Psoas muscle (tissue), 8 donors: ENCODE results near the gene SVOPL. TPM values are rescaled to one million over a fixed set of nuclear protein-coding genes. Genes with fewer than 3 reads are reported as not detected.

ENCODE experiments used
- ATAC-seq, 4 donors: fragments of 200-7000 bp; cut with Tn5 transposase; one replicate each; pipeline ENCODE4 v1.9.1; 2020; ENCODE audit warnings: moderate library complexity in 3 of 4, mild to moderate bottlenecking in 2 of 4
- DNase-seq, 2 donors: peaks; one replicate each; pipeline ENCODE4 v3.0.0-alpha.2; 2020
- H3K27ac ChIP-seq: fragments of 200-600 bp; one replicate; pipeline ENCODE4 v1.8.0; 2022
- H3K27me3 ChIP-seq, 3 donors: fragments of 200-600 bp in 1 of 3; one replicate each; pipeline versions ENCODE4 v1.6.1 to v1.8.0; 2013 to 2022; ENCODE audit warnings: low read length in 2 of 3, mild to moderate bottlenecking in 2 of 3, moderate library complexity in 1 of 3; ENCODE audit not compliant: insufficient read depth in 3 of 3
- H3K36me3 ChIP-seq, 2 donors: fragments of 200-600 bp in 1 of 2; one replicate each; pipeline versions ENCODE4 v1.6.1 to v1.8.0; 2013 to 2022; ENCODE audit warnings: low read depth in 1 of 2, mild to moderate bottlenecking in 1 of 2, moderate library complexity in 1 of 2; ENCODE audit not compliant: insufficient read depth in 1 of 2
- H3K4me1 ChIP-seq: fragments of 200-600 bp; one replicate; pipeline ENCODE4 v1.8.0; 2022
- H3K4me3 ChIP-seq: fragments of 200-600 bp; one replicate; pipeline ENCODE4 v1.8.0; 2022; ENCODE audit warnings: mild to moderate bottlenecking
- H3K9me3 ChIP-seq: fragments of 200-600 bp; one replicate; pipeline ENCODE4 v1.8.0; 2022
- CTCF ChIP-seq: fragments of 200-600 bp; IDR thresholded peaks from one replicate; pipeline ENCODE4 v1.8.0; 2022; ENCODE audit warnings: antibody characterized with exemption
- WGBS, 3 donors: extraction: QIAGEN DNeasy Blood & Tissue Kit; methylation state at CpG; one replicate each; pipeline versions ENCODE4 v1.1.6 to v1.1.7; 2013; 5-methylcytosine and 5-hydroxymethylcytosine counted together
- intact Hi-C, 2 donors: fragments of 100-400 bp; cut with DNase I; formaldehyde crosslinking; loops; one replicate each; pipeline versions ENCODE4 v1.11.0 to v1.14.2; 2022
- polyA plus RNA-seq, 3 donors: library from polyadenylated mRNA; stranded (reverse); fragments of 200-250 nt; gene quantifications; one replicate each; pipeline ENCODE4 v1.2.3, GENCODE V29; 2013
- total RNA-seq, 4 donors: library from RNA; stranded (reverse); fragmentation: NEBNext Ultra II Directional in 2 of 4; extraction: Animal tissue kit (Norgen Biotek cat#: 25700) in 2 of 4; gene quantifications; one replicate each; pipeline versions ENCODE4 v1.2.1 to v1.2.4, GENCODE V29; 2021 to 2023
- donor health status: healthy with polysubstance abuse.
- donor health status: DM: no; HTN: no; CAD: no; lungs with moderate emphysema.
- donor health status: Bipolar disorder and iron deficiency.
- donor health status: healthy.
- donor health status: DM: yes; HTN: yes; CAD: no.
- donor health status: DM: no; HTN: no; CAD: no.
- donor health status: DM: no; HTN: no; CAD: no.
- donor health status: DM: yes; HTN: yes; CAD: no.

SVOPL gene
- total and polyA plus RNA-seq, 7 donors: 0.01 TPM; not detected in 6

DNA sequence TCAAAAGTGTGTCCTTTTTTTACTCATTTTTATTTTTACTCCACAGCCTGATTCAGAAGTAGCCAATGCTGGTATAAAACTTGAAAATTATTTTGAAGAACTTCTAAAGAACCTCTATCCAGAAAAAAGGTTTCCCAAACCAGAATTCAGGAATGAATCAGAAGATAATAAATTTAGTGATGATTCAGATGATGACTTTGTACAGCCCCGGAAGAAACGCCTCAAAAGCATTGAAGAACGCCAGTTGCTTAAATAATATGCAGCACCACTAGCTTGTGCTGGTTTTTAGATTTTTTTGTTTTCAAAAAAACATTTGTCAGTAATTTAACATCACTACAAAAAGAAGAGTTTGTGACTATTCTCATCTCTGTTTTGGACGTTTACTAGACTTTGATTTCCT lies 116.5 kb downstream of the SVOPL start:
- intact Hi-C loops: no loop called here
- 89 to 91% (median 91%) methylated on average over 4 of the region's 4 CpGs for WGBS, 3 donors
- Histone ChIP-seq H3K27me3 (no peaks in the 10 kb centered on the region), H3K4me1 (no peaks in the 10 kb centered on the region), H3K4me3 (no peak overlapping the region), H3K27ac (no peak overlapping the region), H3K9me3 (no peaks in the 10 kb centered on the region), H3K36me3 (peaks cover 2 to 73% of the 10 kb centered on the region in 2 donors)
- no peak for TF ChIP-seq CTCF
- DNase-seq: no peak
- ATAC-seq: no peak

- Histone ChIP-seq H3K4me1 (no peaks in the 10 kb centered on the region), H3K27ac (no peak overlapping the region), H3K4me3 (no peak overlapping the region), H3K9me3 (no peaks in the 10 kb centered on the region), H3K36me3 (peaks cover 6 to 77% of the 10 kb centered on the region in 2 donors), H3K27me3 (no peaks in the 10 kb centered on the region)
- TF ChIP-seq CTCF: no peak
- intact Hi-C loops: no loop called here
- DNase-seq: no peak
- no peak for ATAC-seq
Observed at GRCh38 chr7:138584283-138584682, 116.9 kb downstream of the SVOPL start.

DNA sequence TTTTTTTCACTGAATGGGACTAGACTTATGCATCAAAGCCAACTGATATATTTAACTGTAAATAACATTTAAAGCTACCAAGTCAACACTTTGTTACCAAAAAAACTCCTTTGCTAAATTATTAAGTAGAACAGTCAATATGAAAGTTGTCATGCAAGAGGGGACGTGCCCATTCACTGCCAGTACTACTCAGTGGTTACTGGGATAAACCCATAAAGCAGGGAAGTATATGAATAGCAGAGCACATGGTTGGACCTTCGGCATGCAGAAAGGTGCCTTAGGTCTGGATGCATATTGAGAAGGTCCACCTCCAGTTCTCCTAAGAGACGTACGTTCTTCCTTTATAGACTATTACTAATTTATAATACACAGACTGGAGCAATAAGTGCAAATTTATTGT lies 120.1 kb downstream of the SVOPL start:
- H3K4me3 ChIP-seq: no peak overlapping the region
- ATAC-seq: no peak
- peaks cover 11 to 95% of the 10 kb centered on the region in 2 donors for H3K36me3 ChIP-seq
- H3K9me3 ChIP-seq: no peaks in the 10 kb centered on the region
- no peaks in the 10 kb centered on the region for H3K27me3 ChIP-seq
- H3K4me1 ChIP-seq: no peaks in the 10 kb centered on the region
- no peak for TF ChIP-seq CTCF
- H3K27ac ChIP-seq: no peak overlapping the region
- intact Hi-C loops: no loop called here
- no peak for DNase-seq
- WGBS, 3 donors: 96 to 97% (median 97%) methylated on average over 4 of the region's 4 CpGs

DNA sequence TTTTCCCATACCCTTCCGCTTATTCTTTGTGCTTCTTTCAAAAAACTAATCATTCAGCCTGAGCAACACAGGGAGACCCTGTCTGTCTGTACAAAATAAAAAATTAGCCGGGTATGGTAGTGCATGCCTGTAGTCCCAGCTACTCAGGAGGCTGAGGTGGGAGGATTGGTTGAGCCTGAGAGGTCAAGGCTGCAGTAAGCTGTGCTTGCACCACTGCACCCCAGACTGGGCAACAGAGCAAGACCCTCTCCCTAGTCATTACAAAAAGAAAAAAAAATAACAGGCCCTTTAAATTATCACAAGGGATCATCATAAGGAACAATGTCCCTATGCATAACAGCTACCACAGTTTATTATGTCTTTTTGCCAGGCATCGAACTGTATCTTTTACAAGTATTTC lies 121.5 kb downstream of the SVOPL start:
- no peak for TF ChIP-seq CTCF
- Histone ChIP-seq H3K4me3 (no peak overlapping the region), H3K4me1 (no peaks in the 10 kb centered on the region), H3K36me3 (peaks cover 11 to 85% of the 10 kb centered on the region in 2 donors), H3K27me3 (no peaks in the 10 kb centered on the region), H3K27ac (no peak overlapping the region), H3K9me3 (no peaks in the 10 kb centered on the region)
- ATAC-seq (no peak), DNase-seq (no peak)
- WGBS, 3 donors: 97 to 98% (median 98%) methylated on average over 3 of the region's 3 CpGs
- intact Hi-C loops: no loop called here

DNA sequence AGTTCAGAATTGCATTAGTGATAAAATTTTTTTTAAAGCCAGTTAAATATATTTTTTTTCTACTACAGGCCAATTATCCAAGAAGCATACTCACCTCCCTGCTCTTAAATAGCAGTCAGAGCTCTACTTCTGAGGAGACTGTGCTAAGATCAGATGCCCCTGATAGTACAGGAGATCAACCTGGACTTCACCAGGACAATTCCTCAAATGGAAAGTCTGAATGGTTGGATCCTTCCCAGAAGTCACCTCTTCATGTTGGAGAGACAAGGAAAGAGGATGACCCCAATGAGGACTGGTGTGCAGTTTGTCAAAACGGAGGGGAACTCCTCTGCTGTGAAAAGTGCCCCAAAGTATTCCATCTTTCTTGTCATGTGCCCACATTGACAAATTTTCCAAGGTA lies 122.0 kb downstream of the SVOPL start:
- DNase-seq: no peak
- Histone ChIP-seq H3K9me3 (no peaks in the 10 kb centered on the region), H3K27me3 (no peaks in the 10 kb centered on the region), H3K36me3 (peaks cover 11 to 81% of the 10 kb centered on the region in 2 donors), H3K27ac (no peak overlapping the region), H3K4me1 (no peaks in the 10 kb centered on the region), H3K4me3 (no peak overlapping the region)
- TF ChIP-seq CTCF: no peak
- ATAC-seq: no peak
- intact Hi-C loops: no loop called here
- whole genome bisulfite sequencing, 3 donors: 88 to 93% (median 91%) methylated on average over 1 of the region's 1 CpG
